GM06990 (cell line): ENCODE results near the gene DCDC2C.
"Not testable (repeated sequence)": the region's sequence is repeated elsewhere in the genome, so short reads cannot be mapped to it uniquely, and the experiment has no call there.

Experiments
- DNase-seq: peaks from one replicate; pipeline ENCODE4 v3.0.0-alpha.2; 2011; ENCODE audit not compliant: insufficient read length; ENCODE audit errors: extremely low read depth
- H3K27me3 ChIP-seq: replicated peaks from 2 replicates; pipeline ENCODE4 v1.6.0; 2011; ENCODE audit warnings: low read length; ENCODE audit not compliant: control insufficient read depth, insufficient read depth
- H3K36me3 ChIP-seq: 2 replicates; pipeline ENCODE4 v1.5.1; 2011; ENCODE audit warnings: low read length; ENCODE audit not compliant: control insufficient read depth, insufficient read depth
- H3K4me3 ChIP-seq: replicated peaks from 2 replicates; pipeline ENCODE4 v1.5.1; 2011; ENCODE audit warnings: low read depth, mild to moderate bottlenecking, control low read depth, low read length
- TF ChIP-seq, protein P1 (sequence below): IDR thresholded peaks from 2 replicates; pipeline ENCODE4 v1.5.1; 2011; ENCODE audit warnings: low read length, control low read depth, mild to moderate bottlenecking, inconsistent platforms; ENCODE audit not compliant: insufficient read depth, poor library complexity, severe bottlenecking

DCDC2C gene

DNA sequence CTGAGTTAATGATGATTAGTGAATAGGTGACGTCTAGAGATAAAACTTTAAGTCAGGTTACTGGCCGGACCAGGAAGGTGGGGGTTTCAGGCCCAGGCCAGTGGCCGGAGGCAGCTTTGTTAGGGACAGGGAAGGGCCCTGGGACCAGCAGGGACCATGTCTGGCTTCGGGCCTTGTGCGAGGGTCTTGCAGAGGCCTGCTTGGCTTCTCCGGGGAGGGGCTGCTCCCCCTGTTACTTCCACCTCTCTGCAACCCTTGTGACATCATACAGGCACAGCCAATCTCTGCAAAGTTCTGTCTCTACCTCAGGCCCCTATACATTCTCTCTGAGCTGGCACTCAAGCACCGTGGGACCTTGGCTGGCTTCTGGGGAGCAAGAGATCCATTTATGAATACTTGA, 45.5 kb upstream of the DCDC2C start, which contains the start of gene ALLC:
ALLC (plus strand) TSS at position 320 of the 400 bp plus-strand sequence. CDS start 12,958 bp downstream, outside the sequence.
- DNase-seq: no peak
- Histone ChIP-seq H3K27me3 (no peaks in the 10 kb centered on the region), H3K4me3 (no peak within 1 kb of the TSS), H3K36me3 (no peaks in the 10 kb centered on the region)
- TF ChIP-seq, protein P1, sequence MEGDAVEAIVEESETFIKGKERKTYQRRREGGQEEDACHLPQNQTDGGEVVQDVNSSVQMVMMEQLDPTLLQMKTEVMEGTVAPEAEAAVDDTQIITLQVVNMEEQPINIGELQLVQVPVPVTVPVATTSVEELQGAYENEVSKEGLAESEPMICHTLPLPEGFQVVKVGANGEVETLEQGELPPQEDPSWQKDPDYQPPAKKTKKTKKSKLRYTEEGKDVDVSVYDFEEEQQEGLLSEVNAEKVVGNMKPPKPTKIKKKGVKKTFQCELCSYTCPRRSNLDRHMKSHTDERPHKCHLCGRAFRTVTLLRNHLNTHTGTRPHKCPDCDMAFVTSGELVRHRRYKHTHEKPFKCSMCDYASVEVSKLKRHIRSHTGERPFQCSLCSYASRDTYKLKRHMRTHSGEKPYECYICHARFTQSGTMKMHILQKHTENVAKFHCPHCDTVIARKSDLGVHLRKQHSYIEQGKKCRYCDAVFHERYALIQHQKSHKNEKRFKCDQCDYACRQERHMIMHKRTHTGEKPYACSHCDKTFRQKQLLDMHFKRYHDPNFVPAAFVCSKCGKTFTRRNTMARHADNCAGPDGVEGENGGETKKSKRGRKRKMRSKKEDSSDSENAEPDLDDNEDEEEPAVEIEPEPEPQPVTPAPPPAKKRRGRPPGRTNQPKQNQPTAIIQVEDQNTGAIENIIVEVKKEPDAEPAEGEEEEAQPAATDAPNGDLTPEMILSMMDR: no peak

DNA sequence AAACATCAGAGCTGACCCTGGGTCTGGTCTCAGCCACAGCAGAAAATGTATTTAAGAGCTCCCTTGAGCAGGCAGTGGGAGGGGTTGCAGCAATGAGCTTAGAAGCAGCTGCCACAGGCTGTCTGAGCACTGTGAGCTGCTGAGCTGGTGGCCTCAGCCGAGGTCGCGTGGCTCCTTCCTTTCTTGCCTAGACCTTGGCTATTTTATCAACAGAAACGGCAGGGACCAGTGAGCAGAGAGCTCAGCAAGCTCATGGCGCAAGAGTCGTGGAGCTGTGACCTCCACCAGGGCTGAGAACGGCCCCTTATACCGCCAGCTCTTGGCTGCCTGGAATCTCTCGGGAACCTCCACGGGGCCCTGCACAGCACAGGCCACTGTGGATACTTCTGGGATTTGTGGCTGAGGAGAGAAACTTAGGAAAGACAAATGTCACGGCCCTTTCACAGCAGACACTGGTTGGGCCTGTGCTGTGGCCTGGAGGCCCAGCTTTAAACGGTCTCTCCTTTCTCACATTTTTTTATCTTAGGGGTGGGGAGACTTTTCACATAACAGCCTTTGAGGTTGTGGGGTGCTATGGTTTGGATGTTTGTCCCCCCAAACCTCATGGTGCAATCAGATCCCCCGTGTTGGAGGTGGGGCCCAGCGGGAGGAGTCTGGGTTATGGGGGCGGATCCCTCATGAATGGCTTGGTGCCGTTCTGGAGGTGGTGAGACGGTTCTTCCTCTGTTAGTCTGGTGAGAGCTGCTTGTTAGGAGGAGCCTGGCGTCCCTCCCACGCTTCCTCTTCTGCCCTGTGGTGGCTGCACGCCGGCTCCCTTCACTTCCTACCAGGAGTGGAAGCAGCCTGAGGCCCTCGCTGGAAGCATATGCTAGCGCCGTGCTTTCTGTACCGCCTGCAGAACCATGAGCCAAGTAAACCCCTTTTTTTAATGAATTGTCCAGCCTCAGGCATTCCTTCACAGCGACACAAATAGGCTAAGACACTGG, 43.6 kb upstream of the DCDC2C start:
- no peak for DNase-seq

DNA sequence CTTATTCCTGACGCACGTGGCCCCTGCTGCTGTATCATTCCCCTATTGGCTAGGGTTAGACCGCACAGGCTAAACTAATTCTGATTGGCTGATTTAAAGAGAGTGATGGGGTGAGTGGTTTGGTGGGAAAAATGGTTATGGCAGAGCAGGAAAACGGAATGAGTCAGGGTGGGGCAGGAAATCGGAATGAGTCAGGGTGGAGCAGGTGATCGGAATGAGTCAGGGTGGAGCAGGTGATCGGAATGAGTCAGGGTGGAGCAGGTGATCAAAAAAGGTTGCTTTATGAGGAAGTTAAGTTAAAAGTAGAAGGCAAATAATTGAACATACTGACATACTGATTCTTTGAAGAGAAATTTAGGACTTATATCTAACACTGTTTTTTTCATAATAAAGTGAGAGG, 42.7 kb upstream of the DCDC2C start:
- not testable (repeated sequence) for H3K36me3 ChIP-seq, H3K4me3 ChIP-seq, DNase-seq, H3K27me3 ChIP-seq

More for the DNA sequence above, 43.6 kb upstream of the DCDC2C start:
- TF ChIP-seq, protein P1: no peak
- no peak overlapping the region for H3K4me3 ChIP-seq
- H3K36me3 ChIP-seq: no peaks in the 10 kb centered on the region
- no peaks in the 10 kb centered on the region for H3K27me3 ChIP-seq

DNA sequence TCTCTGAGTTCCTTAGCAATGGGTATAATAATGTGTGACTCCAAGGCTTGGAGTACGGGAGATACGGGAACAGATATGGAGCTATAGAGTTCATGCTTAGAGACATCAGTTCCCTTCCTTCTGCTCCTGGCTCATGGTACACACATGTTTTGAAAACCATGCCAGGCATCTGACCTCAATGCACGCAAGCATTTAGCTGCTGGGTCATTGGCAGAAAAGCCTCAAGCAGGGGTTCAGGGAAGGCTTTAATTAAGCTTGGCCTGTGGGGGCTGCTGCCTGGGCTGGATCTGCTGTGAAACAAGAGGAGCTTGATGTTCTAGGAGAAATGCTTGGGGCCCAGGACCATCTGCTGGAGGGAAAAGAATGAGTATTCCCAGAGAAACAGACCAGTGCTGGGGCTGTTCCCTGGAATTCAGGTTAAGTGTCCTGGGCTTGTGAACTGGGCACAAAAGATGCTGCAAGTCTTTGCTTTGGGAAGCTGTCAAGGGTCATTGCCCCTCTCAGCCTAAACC, 42.2 kb upstream of the DCDC2C start:
- Histone ChIP-seq H3K27me3 (no peaks in the 10 kb centered on the region), H3K4me3 (no peak overlapping the region), H3K36me3 (no peaks in the 10 kb centered on the region)
- no peak for DNase-seq
- TF ChIP-seq, protein P1: no peak

DNA sequence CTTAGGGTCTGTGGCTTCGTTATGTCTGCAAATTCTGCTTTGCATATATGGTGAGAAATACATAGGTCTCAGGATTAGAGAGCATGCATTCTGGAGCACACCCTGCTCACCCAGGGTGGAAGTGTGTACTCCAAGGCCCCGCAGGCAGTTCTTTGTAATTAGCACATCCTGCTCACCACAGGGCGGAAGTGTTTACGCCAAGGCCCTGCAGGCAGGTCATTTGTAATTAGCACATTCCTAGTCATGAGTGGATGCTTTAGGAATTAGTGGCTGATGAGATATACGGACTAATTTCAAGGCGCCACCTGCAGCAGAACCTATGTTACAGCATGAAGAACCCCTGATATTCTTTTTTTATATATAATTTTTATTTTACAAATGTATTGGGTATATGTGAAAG, 41.1 kb upstream of the DCDC2C start:
- Histone ChIP-seq H3K36me3 (no peaks in the 10 kb centered on the region), H3K27me3 (no peaks in the 10 kb centered on the region), H3K4me3 (no peak overlapping the region)
- TF ChIP-seq, protein P1: no peak
- no peak for DNase-seq

DNA sequence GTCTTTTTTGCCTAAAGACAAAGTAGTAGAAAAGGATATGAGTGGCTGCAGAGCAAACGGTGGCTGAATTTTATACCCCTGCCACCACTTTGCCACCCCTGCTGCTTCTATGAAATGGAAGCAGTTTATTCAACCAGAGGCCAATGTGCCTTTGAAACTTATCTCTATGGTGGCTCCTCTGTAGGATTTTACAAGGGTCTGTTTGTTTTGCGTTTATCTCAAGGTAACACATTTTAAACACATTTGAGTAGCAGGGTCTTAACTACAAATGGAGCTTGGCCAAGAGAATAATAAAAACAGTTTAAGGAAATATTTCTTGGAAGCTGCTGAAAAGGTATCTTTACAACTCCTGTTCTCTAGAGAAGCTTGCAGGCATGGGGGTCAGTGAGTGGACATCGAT, 39.3 kb upstream of the DCDC2C start:
- no peaks in the 10 kb centered on the region for H3K36me3 ChIP-seq
- no peaks in the 10 kb centered on the region for H3K27me3 ChIP-seq
- H3K4me3 ChIP-seq: no peak overlapping the region
- TF ChIP-seq, protein P1: no peak
- DNase-seq: no peak
